Astrocyte (in vitro differentiated cells and primary cell): Measurements from ENCODE around the gene SRR.

Source experiments
- EZH2 ChIP-seq: IDR thresholded peaks from 2 replicates; pipeline ENCODE4 v1.6.1; 2012; ENCODE audit warnings: mild to moderate bottlenecking, low read length, inconsistent platforms; ENCODE audit not compliant: insufficient read depth
- TF ChIP-seq, protein P1 (sequence below): IDR thresholded peaks from 2 replicates; pipeline ENCODE4 v1.5.1; 2011; ENCODE audit warnings: low read depth, mild to moderate bottlenecking, inconsistent platforms, low read length, moderate library complexity; ENCODE audit not compliant: insufficient read depth

DNA sequence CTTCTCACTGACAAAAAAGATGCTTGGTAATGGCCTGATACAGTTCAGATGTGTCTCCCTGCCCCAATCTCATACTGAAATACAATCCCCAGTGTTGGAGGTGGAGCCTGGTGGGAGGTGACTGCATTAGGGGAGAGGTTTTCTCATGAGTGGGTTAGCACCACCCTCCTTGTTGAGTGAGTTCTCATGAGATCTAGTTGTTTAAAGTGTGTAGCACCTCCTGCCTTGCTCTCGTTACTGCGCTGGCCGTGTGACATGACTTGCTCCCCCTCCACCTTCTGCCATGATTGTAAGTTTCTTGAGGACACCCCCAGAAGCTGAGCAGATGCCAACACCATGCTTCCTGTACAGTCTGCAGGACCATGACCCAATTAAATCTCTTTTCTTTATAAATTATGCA, 27.6 kb downstream of the SRR start:
- TF ChIP-seq, protein P1, sequence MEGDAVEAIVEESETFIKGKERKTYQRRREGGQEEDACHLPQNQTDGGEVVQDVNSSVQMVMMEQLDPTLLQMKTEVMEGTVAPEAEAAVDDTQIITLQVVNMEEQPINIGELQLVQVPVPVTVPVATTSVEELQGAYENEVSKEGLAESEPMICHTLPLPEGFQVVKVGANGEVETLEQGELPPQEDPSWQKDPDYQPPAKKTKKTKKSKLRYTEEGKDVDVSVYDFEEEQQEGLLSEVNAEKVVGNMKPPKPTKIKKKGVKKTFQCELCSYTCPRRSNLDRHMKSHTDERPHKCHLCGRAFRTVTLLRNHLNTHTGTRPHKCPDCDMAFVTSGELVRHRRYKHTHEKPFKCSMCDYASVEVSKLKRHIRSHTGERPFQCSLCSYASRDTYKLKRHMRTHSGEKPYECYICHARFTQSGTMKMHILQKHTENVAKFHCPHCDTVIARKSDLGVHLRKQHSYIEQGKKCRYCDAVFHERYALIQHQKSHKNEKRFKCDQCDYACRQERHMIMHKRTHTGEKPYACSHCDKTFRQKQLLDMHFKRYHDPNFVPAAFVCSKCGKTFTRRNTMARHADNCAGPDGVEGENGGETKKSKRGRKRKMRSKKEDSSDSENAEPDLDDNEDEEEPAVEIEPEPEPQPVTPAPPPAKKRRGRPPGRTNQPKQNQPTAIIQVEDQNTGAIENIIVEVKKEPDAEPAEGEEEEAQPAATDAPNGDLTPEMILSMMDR = no peak
- no peak for TF ChIP-seq EZH2
